ENCODE results near the gene AKR1C4. TPM values are rescaled to one million over a fixed set of nuclear protein-coding genes. Genes with fewer than 3 reads are reported as not detected.
"Not testable (repeated sequence)": the region's sequence is repeated elsewhere in the genome, so short reads cannot be mapped to it uniquely, and the experiment has no call there.

Gene AKR1C4
- total RNA-seq = not detected

DNA sequence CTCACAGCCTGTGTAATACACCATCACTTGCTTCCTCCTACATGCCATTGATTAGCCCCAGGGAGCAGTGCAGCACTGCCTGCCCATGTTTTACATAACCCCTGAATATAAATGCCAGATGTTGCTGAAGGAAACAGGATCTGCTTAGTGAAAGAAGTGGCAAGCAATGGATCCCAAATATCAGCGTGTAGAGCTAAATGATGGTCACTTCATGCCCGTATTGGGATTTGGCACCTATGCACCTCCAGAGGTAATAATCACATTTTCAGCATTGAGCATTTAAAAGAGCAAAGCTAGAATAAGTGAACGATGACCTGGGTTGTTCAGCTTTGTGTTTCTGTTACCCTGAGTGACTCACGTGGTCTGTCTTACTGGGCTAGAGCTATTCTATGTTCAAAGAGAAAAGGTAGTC lies at the start of gene AKR1C4:
TSS of gene AKR1C4 (plus strand) at position 136 of the 412 bp plus-strand sequence. CDS start at position 167, 31 bp downstream.
- H3K4me3 Mint-ChIP-seq = no peak within 1 kb of the TSS
- intact Hi-C loops (cut with micrococcal nuclease) = no loop called here
- no peaks in the 10 kb centered on the region for H3K36me3 Mint-ChIP-seq (ENCODE audit: low read depth)
- H3K4me1 Mint-ChIP-seq (ENCODE audit: low read depth) = no peaks in the 10 kb centered on the region
- H3K27me3 Mint-ChIP-seq (ENCODE audit: low read depth) = peaks cover 2% of the 10 kb centered on the region
- DNase-seq = no peak
- H3K9me3 Mint-ChIP-seq = no peaks in the 10 kb centered on the region
- CTCF ChIA-PET = interaction anchor here (1.7 kb wide), 1 partner anchor 33 kb away, joined by 3 read pairs; no protein-coding TSS in a partner anchor
- no peak within 1 kb of the TSS for H3K27ac Mint-ChIP-seq

DNA sequence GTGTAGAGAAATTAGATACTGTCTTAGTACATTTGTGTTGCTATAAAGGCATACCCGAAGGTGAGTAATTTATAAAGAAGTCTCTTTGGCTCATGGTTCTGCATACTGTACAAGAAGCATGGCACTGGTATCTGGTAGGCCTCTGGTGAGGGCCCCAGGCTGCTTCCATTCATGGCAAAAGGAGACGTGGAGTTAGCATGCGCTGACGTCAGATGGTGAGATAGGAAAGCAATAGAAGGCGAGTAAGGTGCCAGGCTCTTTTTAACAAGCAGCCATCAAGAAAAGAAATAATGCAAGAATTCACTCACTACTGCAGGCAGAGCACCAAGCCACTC lies 49.8 kb upstream of the AKR1C4 start:
- Mint-ChIP-seq H3K27me3 (ENCODE audit: low read depth) (no peaks in the 10 kb centered on the region), H3K9me3 (peaks cover 8% of the 10 kb centered on the region), H3K27ac (no peak overlapping the region), H3K4me3 (no peak overlapping the region), H3K4me1 (ENCODE audit: low read depth) (no peaks in the 10 kb centered on the region), H3K36me3 (ENCODE audit: low read depth) (no peaks in the 10 kb centered on the region)
- CTCF ChIA-PET = no interaction called here
- intact Hi-C loops (cut with micrococcal nuclease) = no loop called here
- no peak for DNase-seq

DNA sequence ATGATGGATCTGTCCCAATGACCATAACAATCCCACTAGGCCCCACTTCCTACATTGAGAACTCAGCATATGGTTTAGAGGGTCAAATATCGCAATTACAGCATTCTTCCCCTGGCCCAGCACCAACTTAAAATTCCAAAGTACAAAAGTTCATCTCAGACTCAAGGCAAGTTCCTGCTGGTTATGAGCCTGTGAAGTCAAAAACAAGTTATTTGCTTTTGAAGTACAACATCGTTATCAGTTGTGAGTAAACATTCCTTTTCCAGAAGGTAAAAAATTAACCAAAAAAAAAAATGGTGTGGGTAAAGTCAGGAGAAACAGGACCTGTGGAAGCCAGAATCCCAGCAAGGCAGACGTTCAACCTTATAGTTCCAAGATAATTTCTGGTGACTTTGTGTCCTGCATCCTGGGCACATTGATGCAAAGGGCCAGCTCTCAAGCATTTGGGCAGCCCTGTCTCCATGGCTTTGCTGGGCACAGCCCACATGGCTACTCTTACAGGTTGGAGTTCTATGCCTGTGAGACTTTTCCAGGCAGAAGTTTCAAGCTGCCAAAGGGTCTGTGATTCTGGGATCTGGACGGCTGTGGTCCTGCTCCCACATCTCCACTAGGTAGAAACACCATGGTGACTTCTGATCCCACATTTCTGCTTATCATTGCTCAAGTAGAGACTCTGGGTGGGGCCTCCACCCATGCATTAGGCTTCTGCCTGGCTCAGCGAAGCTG lies 49.2 kb upstream of the AKR1C4 start:
- Mint-ChIP-seq H3K9me3 (peaks cover 8% of the 10 kb centered on the region), H3K36me3 (ENCODE audit: low read depth) (no peaks in the 10 kb centered on the region), H3K27ac (no peak overlapping the region), H3K27me3 (ENCODE audit: low read depth) (no peaks in the 10 kb centered on the region), H3K4me3 (no peak overlapping the region), H3K4me1 (ENCODE audit: low read depth) (no peaks in the 10 kb centered on the region)
- intact Hi-C loops (cut with micrococcal nuclease) = no loop called here
- CTCF ChIA-PET = no interaction called here
- DNase-seq = no peak

DNA sequence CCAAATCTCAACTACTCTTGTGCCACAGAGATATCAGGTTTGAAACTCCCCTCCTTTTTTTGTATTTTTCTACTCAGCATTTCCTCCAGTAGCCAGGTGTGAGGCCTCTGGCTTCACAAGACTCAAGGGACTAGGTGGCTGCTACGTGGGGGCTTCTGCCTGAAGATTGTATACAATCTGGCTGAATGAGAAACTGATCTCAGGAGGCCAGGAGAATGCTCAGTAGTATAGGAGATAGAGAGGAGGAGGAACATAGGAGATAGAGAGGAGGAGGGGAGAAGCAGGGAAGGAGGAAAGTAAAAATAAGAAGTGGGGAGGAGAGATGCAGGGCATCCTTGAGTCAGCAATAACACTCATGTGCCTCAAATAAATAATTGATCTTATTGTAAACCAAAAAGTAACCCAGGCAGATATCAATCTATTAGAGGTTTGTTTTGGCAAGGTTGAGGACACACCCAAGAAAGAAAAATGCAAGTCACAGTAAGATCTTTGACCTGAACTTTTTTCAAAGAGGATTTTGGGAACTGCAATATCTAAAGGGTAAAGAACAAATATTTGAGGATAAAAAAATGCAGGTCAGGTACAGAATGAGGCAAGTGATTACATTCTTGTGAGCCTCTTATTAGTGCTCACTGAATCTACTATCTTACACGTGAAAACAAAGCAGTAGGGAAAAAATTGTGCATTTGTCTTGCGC lies 48.5 kb upstream of the AKR1C4 start:
- CTCF ChIA-PET = no interaction called here
- H3K27me3 Mint-ChIP-seq (ENCODE audit: low read depth) = no peaks in the 10 kb centered on the region
- H3K9me3 Mint-ChIP-seq = peaks cover 8% of the 10 kb centered on the region
- no peak for DNase-seq
- H3K27ac Mint-ChIP-seq = no peak overlapping the region
- no peaks in the 10 kb centered on the region for H3K36me3 Mint-ChIP-seq (ENCODE audit: low read depth)
- intact Hi-C loops (cut with micrococcal nuclease) = no loop called here
- H3K4me3 Mint-ChIP-seq = no peak overlapping the region
- no peaks in the 10 kb centered on the region for H3K4me1 Mint-ChIP-seq (ENCODE audit: low read depth)

DNA sequence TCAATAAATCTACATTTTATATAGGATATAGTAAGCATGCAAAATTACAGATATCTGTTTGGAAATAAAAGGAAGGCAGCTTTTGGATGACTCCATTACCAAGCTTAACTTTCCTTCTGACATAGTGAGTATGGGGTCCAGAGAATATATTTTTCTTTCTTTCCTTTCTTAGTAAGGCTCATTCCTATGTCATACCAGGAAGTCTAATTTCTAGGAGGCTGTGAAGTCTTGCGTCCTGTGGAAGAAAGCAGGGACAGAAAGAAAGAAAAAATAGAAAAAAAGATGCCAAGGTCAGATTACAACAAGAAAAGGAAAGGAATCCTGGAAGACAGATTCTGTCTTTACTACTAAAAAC lies 48.0 kb upstream of the AKR1C4 start:
- intact Hi-C loops (cut with micrococcal nuclease) = no loop called here
- CTCF ChIA-PET = no interaction called here
- Mint-ChIP-seq H3K4me3 (no peak overlapping the region), H3K27ac (no peak overlapping the region), H3K27me3 (ENCODE audit: low read depth) (no peaks in the 10 kb centered on the region), H3K36me3 (ENCODE audit: low read depth) (no peaks in the 10 kb centered on the region), H3K4me1 (ENCODE audit: low read depth) (no peaks in the 10 kb centered on the region), H3K9me3 (peaks cover 8% of the 10 kb centered on the region)
- DNase-seq = no peak

DNA sequence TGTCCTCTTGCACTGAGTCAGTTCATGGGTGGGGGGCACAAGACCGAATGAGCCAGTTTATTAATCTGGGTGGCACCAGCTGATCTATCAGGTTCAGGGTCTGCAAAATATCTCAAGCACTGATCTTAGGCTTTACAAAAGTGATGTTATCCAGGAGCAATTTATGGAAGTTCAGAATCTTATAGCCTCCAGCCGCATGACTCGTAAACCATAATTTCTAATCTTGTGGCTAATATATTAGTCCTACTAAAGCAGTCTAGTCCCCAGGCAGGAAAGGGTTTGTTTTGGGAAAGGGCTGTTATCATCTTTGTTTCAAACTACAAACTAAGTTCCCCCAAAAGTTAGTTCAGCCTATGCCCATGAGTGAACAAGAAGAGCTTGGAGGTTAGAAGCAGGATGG lies 45.6 kb upstream of the AKR1C4 start:
- H3K4me3 Mint-ChIP-seq = no peak overlapping the region
- no peak overlapping the region for H3K27ac Mint-ChIP-seq
- no peaks in the 10 kb centered on the region for H3K27me3 Mint-ChIP-seq (ENCODE audit: low read depth)
- H3K36me3 Mint-ChIP-seq (ENCODE audit: low read depth) = no peaks in the 10 kb centered on the region
- intact Hi-C loops (cut with micrococcal nuclease) = no loop called here
- DNase-seq = no peak
- H3K9me3 Mint-ChIP-seq = peaks cover 8% of the 10 kb centered on the region
- no peaks in the 10 kb centered on the region for H3K4me1 Mint-ChIP-seq (ENCODE audit: low read depth)
- CTCF ChIA-PET = no interaction called here

DNA sequence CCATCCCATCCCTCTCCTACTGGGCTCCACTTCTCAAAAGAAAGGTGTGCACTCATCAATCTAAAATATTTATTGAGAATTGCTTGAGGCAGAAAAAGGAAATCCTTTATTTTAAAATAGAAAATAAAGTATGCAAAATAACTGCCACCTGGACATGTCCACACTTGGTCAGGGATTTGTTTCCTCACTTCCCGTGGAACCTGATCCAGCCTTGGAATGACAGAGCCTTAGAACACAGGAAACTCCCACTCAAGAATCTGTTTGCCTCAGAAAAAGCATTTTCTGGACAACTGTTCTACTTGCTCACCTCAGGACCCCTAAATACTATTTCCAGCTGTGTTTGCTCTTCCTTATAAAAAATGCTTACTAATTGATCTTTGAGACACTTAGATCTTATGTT lies 40.7 kb upstream of the AKR1C4 start:
- H3K36me3 Mint-ChIP-seq (ENCODE audit: low read depth) = no peaks in the 10 kb centered on the region
- H3K4me1 Mint-ChIP-seq (ENCODE audit: low read depth) = no peaks in the 10 kb centered on the region
- peaks cover under 1% of the 10 kb centered on the region for H3K9me3 Mint-ChIP-seq
- intact Hi-C loops (cut with micrococcal nuclease) = no loop called here
- H3K4me3 Mint-ChIP-seq = no peak overlapping the region
- no peak for DNase-seq
- H3K27ac Mint-ChIP-seq = no peak overlapping the region
- CTCF ChIA-PET = interaction anchor here (0.7 kb wide), 1 partner anchor 747 kb away, joined by 3 read pairs; no protein-coding TSS in a partner anchor
- H3K27me3 Mint-ChIP-seq (ENCODE audit: low read depth) = no peaks in the 10 kb centered on the region

DNA sequence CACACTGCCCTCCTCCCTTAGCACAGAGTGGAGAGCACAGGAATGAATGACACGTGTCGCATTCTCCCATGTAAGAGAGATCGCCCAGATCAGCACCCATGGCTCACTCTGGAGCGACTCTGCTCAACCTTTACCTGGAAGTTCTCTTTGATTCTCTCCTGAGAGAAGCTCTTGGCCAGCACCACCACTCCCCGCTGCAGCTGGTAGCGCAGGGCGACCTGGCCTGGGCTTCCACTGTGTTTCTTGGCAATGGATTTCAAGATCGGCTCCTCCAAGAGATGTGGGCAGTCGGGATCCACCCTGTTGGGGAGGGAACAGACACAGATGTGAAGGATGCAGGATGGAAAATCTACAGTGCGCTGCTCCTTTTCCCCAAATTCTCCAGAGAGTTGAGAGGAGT lies 39.1 kb upstream of the AKR1C4 start:
- peaks cover 2% of the 10 kb centered on the region for H3K9me3 Mint-ChIP-seq
- H3K36me3 Mint-ChIP-seq (ENCODE audit: low read depth) = no peaks in the 10 kb centered on the region
- H3K27me3 Mint-ChIP-seq (ENCODE audit: low read depth) = no peaks in the 10 kb centered on the region
- H3K4me1 Mint-ChIP-seq (ENCODE audit: low read depth) = no peaks in the 10 kb centered on the region
- CTCF ChIA-PET = interaction anchor here (0.7 kb wide), 1 partner anchor 119 kb away, joined by 4 read pairs; no protein-coding TSS in a partner anchor
- H3K4me3 Mint-ChIP-seq = no peak overlapping the region
- intact Hi-C loops (cut with micrococcal nuclease) = no loop called here
- no peak overlapping the region for H3K27ac Mint-ChIP-seq
- DNase-seq = no peak

DNA sequence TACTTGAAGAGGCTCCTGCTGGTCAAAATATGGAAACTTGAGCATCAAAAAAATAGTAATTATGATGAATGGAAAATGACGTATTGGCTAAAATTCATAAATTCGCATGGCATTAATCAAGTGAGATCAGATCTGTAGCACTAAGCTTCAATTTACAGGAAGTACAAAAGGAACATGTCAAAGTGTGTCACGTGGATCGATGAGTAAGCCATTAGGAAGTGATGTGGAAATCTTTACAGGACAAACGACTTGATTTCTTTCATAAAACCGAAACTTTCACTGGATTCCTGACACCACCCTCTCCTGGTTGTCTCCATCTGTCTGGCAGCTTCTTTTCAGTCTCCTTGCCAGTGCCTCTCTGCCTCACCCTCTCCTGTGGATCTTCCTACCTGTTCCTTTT lies 37.5 kb upstream of the AKR1C4 start:
- H3K27me3 Mint-ChIP-seq (ENCODE audit: low read depth) = no peaks in the 10 kb centered on the region

DNA sequence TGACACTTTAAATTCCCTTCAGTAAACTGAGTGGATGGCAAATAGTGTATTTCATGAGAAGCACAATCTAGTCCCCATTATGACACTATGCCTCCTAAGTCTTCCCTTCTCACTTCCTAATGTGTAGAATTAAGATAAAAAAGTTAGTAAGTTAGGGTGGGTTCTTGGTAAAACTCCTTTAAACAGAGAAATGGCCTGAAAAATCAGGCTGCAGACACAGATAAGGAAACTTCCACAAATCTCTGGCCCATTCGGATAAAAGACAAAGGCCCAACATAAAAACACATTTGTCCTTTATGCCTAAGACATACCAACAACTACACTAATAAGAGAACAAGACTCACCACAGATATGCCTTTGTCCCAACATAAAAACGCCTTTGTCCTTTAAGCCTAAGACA lies 33.1 kb upstream of the AKR1C4 start:
- intact Hi-C loops (cut with micrococcal nuclease) = no loop called here
- H3K4me1 Mint-ChIP-seq (ENCODE audit: low read depth) = no peaks in the 10 kb centered on the region
- peaks cover 12% of the 10 kb centered on the region for H3K36me3 Mint-ChIP-seq (ENCODE audit: low read depth)
- H3K27me3 Mint-ChIP-seq (ENCODE audit: low read depth) = no peaks in the 10 kb centered on the region
- no peak overlapping the region for H3K27ac Mint-ChIP-seq
- H3K9me3 Mint-ChIP-seq = peaks cover 48% of the 10 kb centered on the region
- CTCF ChIA-PET = no interaction called here
- H3K4me3 Mint-ChIP-seq = no peak overlapping the region
- no peak for DNase-seq

More for the DNA sequence above, 37.5 kb upstream of the AKR1C4 start:
- no peaks in the 10 kb centered on the region for H3K4me1 Mint-ChIP-seq (ENCODE audit: low read depth)
- no peaks in the 10 kb centered on the region for H3K36me3 Mint-ChIP-seq (ENCODE audit: low read depth)
- intact Hi-C loops (cut with micrococcal nuclease) = no loop called here
- H3K27ac Mint-ChIP-seq = no peak overlapping the region
- no peak overlapping the region for H3K4me3 Mint-ChIP-seq
- CTCF ChIA-PET = interaction anchor here (0.6 kb wide), 1 partner anchor 311 kb away, joined by 3 read pairs; no protein-coding TSS in a partner anchor
- H3K9me3 Mint-ChIP-seq = peaks cover 16% of the 10 kb centered on the region
- no peak for DNase-seq

DNA sequence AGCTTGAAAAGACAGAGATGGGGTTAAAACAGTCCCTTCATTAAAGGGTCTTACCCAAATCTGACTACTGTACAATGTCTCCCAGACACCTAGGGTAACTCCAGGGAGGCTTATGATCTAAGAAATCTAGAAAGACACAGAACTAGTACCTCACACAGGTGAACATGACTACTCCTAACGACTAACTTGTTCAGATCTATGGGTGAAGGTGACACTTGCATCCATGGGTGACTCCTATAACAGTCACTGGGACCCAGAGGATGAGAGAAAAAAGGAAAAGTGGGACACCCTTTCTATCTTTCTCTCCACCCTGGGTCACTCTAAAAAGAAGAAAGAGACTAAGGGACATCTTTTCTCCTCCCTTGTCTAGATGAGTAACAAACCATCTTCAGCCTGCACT lies 30.9 kb upstream of the AKR1C4 start:
- CTCF ChIA-PET = no interaction called here
- DNase-seq = no peak

DNA sequence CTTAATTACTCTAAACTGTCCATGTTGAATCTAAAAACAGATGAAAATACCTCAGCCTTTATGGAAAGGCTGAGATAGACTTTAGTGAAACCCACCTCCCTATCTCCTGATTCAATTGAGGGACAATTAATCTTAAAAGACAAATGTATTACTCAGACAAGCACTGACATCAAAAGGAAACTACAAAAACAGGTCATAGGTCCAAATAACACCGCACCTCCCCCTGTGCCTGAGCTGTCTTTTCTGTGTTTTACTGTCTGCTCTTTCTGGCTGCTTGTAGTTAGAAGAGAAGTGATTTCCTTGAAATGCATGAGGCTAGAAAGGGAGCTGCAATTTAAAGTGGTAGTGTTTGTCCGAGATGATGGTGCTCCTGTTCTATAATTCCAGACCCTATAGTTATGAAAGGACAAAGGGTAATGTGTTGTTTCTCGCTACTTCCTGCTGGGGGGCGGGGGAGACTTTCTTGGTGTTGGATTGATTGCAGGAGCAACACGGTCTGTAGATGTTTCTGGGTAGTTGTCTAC lies 27.7 kb upstream of the AKR1C4 start:
- Mint-ChIP-seq H3K27ac (no peak overlapping the region), H3K4me1 (ENCODE audit: low read depth) (peaks cover 3% of the 10 kb centered on the region), H3K9me3 (peaks cover 33% of the 10 kb centered on the region), H3K4me3 (no peak overlapping the region), H3K36me3 (ENCODE audit: low read depth) (peaks cover 12% of the 10 kb centered on the region), H3K27me3 (ENCODE audit: low read depth) (no peaks in the 10 kb centered on the region)
- intact Hi-C loops (cut with micrococcal nuclease) = no loop called here
- CTCF ChIA-PET = no interaction called here
- DNase-seq = peak; percentile 20

More for the DNA sequence above, 30.9 kb upstream of the AKR1C4 start:
- H3K4me3 Mint-ChIP-seq = no peak overlapping the region
- peaks cover 12% of the 10 kb centered on the region for H3K36me3 Mint-ChIP-seq (ENCODE audit: low read depth)
- H3K9me3 Mint-ChIP-seq = peaks cover 48% of the 10 kb centered on the region
- peaks cover 3% of the 10 kb centered on the region for H3K4me1 Mint-ChIP-seq (ENCODE audit: low read depth)
- intact Hi-C loops (cut with micrococcal nuclease) = no loop called here
- H3K27me3 Mint-ChIP-seq (ENCODE audit: low read depth) = no peaks in the 10 kb centered on the region
- H3K27ac Mint-ChIP-seq = no peak overlapping the region

DNA sequence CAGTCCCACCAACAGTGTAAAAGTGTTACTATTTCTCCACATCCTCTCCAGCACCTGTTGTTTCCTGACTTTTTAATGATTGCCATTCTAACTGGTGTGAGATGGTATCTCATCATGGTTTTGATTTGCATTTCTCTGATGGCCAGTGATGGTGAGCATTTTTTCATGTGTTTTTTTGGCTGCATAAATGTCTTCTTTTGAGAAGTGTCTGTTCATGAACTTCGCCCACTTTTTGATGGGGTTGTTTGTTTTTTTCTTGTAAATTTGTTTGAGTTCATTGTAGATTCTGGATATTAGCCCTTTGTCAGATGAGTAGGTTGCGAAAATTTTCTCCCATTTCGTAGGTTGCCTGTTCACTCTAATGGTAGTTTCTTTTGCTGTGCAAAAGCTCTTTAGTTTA lies 21.1 kb upstream of the AKR1C4 start:
- H3K36me3 Mint-ChIP-seq (ENCODE audit: low read depth); CTCF ChIA-PET; DNase-seq; H3K9me3 Mint-ChIP-seq; intact Hi-C loops (cut with micrococcal nuclease); H3K4me3 Mint-ChIP-seq; H3K27me3 Mint-ChIP-seq (ENCODE audit: low read depth); H3K27ac Mint-ChIP-seq; H3K4me1 Mint-ChIP-seq (ENCODE audit: low read depth): not testable (repeated sequence)

Measured in activated naive CD4-positive, alpha-beta T cell treated with anti-CD3 and anti-CD28 coated beads for 36 hours (primary cell).